Peyer's patch (tissue), 4 donors: ENCODE measurements around the gene SEMA4D. TPM values are rescaled to one million over a fixed set of nuclear protein-coding genes. Genes with fewer than 3 reads are reported as not detected.

ENCODE experiments used
- DNase-seq, 3 donors: peaks; one replicate each; pipeline ENCODE4 v3.0.0-alpha.2; 2017 to 2019
- H3K27ac ChIP-seq, 4 donors: fragments of 200-600 bp; sonication (generic); one replicate each; pipeline ENCODE4 v1.5.1; 2016 to 2019
- H3K27me3 ChIP-seq, 2 donors: fragments of 200-600 bp; sonication (generic); one replicate each; pipeline ENCODE4 v1.5.1; 2019
- H3K36me3 ChIP-seq, 3 donors: fragments of 200-600 bp; sonication (generic); one replicate each; pipeline ENCODE4 v1.5.1; 2016 to 2019
- H3K4me1 ChIP-seq, 4 donors: fragments of 200-600 bp; sonication (generic); one replicate each; pipeline ENCODE4 v1.5.1; 2016 to 2019
- H3K4me3 ChIP-seq, 4 donors: fragments of 200-600 bp; sonication (generic); 1 replicate in 3 of 4; 2 replicates in 1 of 4; pipeline ENCODE4 v1.5.1; 2016 to 2019; ENCODE audit warnings: mild to moderate bottlenecking in 1 of 4
- H3K9me3 ChIP-seq, 4 donors: fragments of 200-600 bp; sonication (generic); one replicate each; pipeline ENCODE4 v1.5.1; 2016 to 2019; ENCODE audit warnings: mild to moderate bottlenecking in 1 of 4
- CTCF ChIP-seq, 6 experiments: fragments of 450-650 bp in 4 of 6; fragments of 200-600 bp in 2 of 6; sonication (generic) in 1 of 6; IDR thresholded peaks; one replicate each; pipeline ENCODE4 v1.5.1; 2017 to 2019; ENCODE audit warnings: antibody characterized with exemption in 6 of 6, mild to moderate bottlenecking in 3 of 6, moderate library complexity in 1 of 6
- POLR2A ChIP-seq, 2 donors: fragments of 450-650 bp; IDR thresholded peaks; one replicate each; pipeline ENCODE4 v1.5.1; 2017; ENCODE audit warnings: antibody characterized with exemption in 2 of 2, mild to moderate bottlenecking in 2 of 2, moderate library complexity in 2 of 2
- total RNA-seq, 4 donors: library from RNA; depleted of rRNA; stranded (reverse); fragments of >200 nt; gene quantifications; one replicate each; pipeline ENCODE4 v1.1.0, GENCODE V29; 2016

The SEMA4D gene
- total RNA-seq, 4 donors from 2014 or later: 24.3 to 124 (median 30.0) TPM

- no peak overlapping the region for H3K4me3 ChIP-seq
- peaks cover 0 to 30% (median 21%) of the 10 kb centered on the region in 4 donors for H3K4me1 ChIP-seq
- TF ChIP-seq CTCF (IDR thresholded peaks at IDR 0.05) (no peak), POLR2A (IDR thresholded peaks at IDR 0.05) (no peak)
- no peak for DNase-seq
- H3K9me3 ChIP-seq: no peaks in the 10 kb centered on the region
- H3K27me3 ChIP-seq: no peaks in the 10 kb centered on the region
- H3K27ac ChIP-seq: peak overlapping the region in 2 of 4 donors; percentile 2 to 79
- no peaks in the 10 kb centered on the region for H3K36me3 ChIP-seq
These were observed 11.2 kb downstream of the SEMA4D start for GRCh38 chr9:89486681-89487080.

DNA sequence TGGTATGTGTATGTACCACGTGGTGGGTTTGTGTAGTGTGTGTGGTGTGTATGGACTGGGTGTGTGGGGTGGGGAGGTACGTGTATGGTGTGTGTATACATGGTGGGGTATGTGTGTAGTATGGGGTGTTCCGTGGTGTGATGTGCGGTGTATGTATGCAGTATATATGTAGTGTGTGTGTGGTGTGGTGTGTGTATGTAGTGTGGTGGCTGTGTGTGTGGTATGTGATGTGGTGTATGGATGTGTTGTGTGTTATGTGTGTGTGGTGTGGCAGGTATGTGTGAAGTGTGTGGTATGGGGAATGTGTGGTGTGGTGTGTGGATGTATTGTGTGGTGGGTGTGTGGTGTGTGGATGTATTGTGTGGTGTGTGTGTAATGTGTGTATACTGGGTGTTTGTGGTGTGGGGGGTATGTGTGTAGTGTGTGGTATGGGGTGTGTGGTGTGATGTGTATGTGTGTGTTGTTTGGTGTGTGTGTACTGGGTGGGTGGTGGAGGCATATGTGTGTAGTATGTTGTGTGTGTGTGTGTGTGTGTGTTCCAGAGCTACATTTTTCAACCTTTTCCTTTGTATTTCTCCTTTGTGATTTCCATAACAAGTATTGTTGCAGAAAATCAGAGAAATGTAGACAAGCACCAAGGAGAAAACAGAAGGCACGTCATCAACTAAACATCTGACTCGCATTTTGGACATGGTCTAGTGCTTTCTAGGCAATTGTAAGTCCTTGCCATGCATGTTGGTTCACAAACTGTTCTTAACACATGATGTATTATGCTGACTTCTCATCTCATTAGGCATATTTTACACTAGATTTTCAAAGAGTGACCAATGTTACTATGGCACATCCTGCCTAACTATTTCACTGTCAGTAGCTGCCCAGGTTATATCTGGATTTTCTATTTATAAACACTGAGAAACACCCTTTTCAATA, 13.2 kb downstream of the SEMA4D start:
- no peaks in the 10 kb centered on the region for H3K9me3 ChIP-seq
- peak overlapping the region; percentile 20 to 29 (median 28) for H3K4me3 ChIP-seq
- no peak for DNase-seq
- no peak for TF ChIP-seq POLR2A (IDR thresholded peaks at IDR 0.05)
- no peak for TF ChIP-seq CTCF (IDR thresholded peaks at IDR 0.05)
- H3K36me3 ChIP-seq: no peaks in the 10 kb centered on the region
- peaks cover 0 to 32% (median 26%) of the 10 kb centered on the region in 4 donors for H3K4me1 ChIP-seq
- H3K27ac ChIP-seq: peak overlapping the region in 3 of 4 donors; percentile 56 to 79 (median 62)
- no peaks in the 10 kb centered on the region for H3K27me3 ChIP-seq

DNA sequence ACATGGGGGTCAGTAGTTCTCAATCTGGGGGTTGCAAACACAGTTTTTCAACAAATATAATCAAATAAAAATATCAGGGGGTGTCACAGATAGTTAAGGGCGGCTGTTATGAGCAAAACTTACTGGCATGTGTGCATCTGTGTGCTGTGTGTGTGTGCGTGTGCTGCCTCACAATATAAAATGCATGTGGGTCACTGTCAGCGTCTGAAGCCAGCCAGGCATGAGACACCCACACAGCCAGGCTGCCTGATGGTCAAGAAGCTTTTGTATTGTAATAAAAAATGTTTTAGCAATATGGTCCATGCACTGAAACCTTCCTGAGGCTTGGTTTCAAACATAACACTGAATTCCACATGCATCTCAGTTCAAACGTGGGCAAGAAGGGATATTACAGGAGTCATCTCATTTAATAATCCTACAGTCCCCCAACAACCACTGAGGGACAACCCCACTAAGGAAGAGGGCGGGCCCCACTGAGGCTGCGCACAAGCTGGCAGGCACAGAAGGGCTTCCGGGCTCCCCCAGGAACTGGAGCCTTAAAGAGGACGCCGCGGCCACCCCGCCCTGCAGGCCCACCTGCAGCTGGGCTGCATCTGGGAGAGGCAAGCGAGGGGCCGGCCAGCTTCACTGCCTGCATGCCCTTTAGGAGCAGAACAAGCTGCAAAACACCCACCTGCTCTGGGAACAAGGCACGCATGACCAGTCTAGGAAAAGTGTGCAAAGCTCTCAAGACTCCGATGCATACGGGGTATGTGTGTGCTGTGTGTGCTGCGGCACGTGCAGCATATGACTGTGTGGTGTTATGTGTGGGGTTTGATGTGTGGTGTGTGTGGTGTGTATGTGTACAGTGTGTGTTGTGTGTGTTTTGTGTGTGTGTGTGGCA, 14.1 kb downstream of the SEMA4D start:
- peak overlapping the region in 3 of 4 donors; percentile 56 to 79 (median 62) for H3K27ac ChIP-seq
- no peaks in the 10 kb centered on the region for H3K27me3 ChIP-seq
- H3K36me3 ChIP-seq: no peaks in the 10 kb centered on the region
- peak in 2 of 3 donors; percentile 92 to 94 for DNase-seq
- H3K9me3 ChIP-seq: no peaks in the 10 kb centered on the region
- H3K4me3 ChIP-seq: peak overlapping the region; percentile 20 to 29 (median 28)
- TF ChIP-seq POLR2A (IDR thresholded peaks at IDR 0.05) (no peak), CTCF (IDR thresholded peaks at IDR 0.05) (no peak)
- H3K4me1 ChIP-seq: peaks cover 0 to 32% (median 28%) of the 10 kb centered on the region in 4 donors

GRCh38 chr9:89482901-89483361, 15.0 kb downstream of the SEMA4D start:
- Histone ChIP-seq H3K9me3 (no peaks in the 10 kb centered on the region), H3K27me3 (no peaks in the 10 kb centered on the region), H3K27ac (peak overlapping the region in 3 of 4 donors; percentile 40 to 79 (median 64)), H3K4me3 (no peak overlapping the region), H3K36me3 (no peaks in the 10 kb centered on the region), H3K4me1 (peaks cover 0 to 32% (median 29%) of the 10 kb centered on the region in 4 donors)
- DNase-seq: peak in 1 of 3 donors; percentile 14
- TF ChIP-seq POLR2A (IDR thresholded peaks at IDR 0.05) (no peak), CTCF (IDR thresholded peaks at IDR 0.05) (no peak)
